ENCODE measurements around the gene LRRC27.

DNA sequence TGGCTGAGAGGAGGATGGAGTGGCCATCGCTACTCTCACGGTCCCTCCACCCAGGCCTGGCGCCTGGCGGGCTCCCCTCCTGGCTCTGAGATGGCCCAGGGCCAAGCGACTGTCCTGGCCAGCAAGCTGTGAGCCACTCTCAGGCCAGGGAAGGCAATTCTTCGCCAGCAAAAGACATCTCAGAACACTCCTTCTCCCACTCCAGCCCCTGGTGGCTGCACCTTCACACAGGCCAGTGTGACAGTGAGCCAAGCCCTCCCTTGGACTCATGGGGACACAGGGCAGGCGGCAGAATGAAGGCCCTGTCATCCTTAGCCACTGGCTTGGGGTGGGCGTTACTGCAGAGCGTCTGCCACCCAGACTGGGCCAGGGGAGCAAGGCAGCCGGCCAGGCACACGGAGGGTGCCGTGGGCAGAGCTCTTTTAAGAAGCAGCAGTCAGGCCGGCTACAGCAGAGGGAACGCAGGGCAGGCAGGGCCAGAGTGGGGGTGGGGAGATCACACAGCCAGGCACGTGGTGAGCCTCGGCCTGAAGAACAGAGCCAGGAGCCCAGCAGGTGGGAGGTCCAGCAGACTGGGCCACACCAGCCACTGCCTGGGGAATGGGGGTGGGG lies 38.7 kb upstream of the LRRC27 start:
- TF ChIP-seq, protein P1, sequence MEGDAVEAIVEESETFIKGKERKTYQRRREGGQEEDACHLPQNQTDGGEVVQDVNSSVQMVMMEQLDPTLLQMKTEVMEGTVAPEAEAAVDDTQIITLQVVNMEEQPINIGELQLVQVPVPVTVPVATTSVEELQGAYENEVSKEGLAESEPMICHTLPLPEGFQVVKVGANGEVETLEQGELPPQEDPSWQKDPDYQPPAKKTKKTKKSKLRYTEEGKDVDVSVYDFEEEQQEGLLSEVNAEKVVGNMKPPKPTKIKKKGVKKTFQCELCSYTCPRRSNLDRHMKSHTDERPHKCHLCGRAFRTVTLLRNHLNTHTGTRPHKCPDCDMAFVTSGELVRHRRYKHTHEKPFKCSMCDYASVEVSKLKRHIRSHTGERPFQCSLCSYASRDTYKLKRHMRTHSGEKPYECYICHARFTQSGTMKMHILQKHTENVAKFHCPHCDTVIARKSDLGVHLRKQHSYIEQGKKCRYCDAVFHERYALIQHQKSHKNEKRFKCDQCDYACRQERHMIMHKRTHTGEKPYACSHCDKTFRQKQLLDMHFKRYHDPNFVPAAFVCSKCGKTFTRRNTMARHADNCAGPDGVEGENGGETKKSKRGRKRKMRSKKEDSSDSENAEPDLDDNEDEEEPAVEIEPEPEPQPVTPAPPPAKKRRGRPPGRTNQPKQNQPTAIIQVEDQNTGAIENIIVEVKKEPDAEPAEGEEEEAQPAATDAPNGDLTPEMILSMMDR (IDR thresholded peaks at IDR 0.05) = no peak
- TF ChIP-seq POLR2A (IDR thresholded peaks at IDR 0.05) = no peak

All from breast epithelium (tissue), 3 donors.